H54 (cell line): Measurements from ENCODE around the gene EMILIN1.
A peak's percentile ranks its signal among the peaks of the same experiment; 100 is the strongest.

ENCODE experiments used
- DNase-seq: peaks from one replicate; pipeline ENCODE4 v3.0.0; 2011; ENCODE audit warnings: low spot score, mixed read lengths; ENCODE audit not compliant: insufficient read length
- FAIRE-seq: peaks from 3 replicates; lab custom pipeline; 2011; peaks lifted over from hg19 to GRCh38; lab: Jason Lieb, UNC
- POLR2A ChIP-seq: IDR thresholded peaks from 2 replicates; pipeline ENCODE4 v1.6.1; 2011; ENCODE audit warnings: low read depth, mild to moderate bottlenecking, low read length

EMILIN1 gene

DNA sequence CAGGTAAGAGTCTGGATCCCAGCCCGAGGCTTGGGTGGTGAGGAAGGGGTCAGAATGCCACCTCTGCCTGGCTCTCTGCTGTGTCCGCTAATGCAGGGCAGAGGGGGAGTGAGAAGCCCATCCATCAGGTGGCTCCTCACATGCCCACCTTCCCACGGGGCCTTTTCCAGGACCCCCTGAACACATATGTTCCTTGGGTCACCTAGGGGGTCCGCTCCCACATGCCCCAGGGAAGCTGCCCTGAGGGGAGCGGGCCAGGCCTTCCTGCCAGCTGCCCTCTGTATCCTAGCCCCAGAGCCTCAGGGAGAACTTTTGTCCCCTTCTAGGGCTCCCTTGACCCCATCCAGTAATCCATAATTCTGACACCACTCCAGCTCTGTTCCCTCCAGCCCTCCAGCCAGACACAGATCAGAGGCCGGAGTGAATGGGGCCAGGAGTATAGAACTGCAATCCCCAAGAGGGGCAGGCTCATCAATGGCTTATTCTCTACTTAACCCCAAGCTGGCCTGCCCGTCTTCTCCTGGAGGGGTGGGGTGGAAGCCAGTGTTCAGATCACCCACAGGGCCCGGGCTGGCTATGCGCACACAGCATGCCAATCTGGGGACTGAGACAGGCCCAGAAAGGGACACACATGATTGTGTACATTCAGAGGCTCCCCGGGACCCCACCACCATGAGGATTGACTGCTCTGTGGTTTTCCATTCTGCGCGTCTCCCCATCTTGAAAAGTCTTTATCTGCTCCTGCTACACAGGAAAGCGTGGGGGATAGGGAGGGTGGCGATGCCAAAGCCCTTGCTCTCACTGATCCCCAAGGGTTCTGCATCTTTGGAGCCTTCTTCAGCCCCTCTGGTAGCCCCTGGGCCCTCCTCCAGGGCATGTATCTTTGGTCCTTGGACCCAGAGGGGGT lies 1.1 kb downstream of the EMILIN1 start:
- no peak for TF ChIP-seq POLR2A
- DNase-seq (no peak), FAIRE-seq (no peak)

DNA sequence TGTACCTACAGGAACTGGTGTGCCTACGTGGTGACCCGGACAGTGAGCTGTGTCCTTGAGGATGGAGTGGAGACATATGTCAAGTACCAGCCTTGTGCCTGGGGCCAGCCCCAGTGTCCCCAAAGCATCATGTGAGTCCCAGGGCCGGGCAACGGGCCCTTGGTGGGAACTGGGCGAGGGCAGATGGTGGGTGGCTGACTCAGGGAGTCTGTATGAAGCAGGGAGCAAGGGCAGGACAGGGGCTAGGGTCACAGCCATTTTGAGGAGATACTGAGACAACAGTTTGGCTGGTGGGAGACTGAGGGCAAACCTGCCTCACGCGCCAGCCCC lies 1.7 kb downstream of the EMILIN1 start:
- FAIRE-seq: no peak
- no peak for DNase-seq
- TF ChIP-seq POLR2A: no peak

DNA sequence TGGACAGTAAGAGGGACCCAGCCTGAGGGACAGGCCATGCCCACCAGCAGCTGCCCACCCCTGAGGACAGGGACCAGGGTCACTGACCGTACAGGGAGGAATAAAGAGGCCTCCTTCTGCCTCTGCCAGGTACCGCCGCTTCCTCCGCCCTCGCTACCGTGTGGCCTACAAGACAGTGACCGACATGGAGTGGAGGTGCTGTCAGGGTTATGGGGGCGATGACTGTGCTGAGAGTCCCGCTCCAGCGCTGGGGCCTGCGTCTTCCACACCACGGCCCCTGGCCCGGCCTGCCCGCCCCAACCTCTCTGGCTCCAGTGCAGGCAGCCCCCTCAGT lies 2.2 kb downstream of the EMILIN1 start:
- DNase-seq (no peak), FAIRE-seq (no peak)
- no peak for TF ChIP-seq POLR2A

DNA sequence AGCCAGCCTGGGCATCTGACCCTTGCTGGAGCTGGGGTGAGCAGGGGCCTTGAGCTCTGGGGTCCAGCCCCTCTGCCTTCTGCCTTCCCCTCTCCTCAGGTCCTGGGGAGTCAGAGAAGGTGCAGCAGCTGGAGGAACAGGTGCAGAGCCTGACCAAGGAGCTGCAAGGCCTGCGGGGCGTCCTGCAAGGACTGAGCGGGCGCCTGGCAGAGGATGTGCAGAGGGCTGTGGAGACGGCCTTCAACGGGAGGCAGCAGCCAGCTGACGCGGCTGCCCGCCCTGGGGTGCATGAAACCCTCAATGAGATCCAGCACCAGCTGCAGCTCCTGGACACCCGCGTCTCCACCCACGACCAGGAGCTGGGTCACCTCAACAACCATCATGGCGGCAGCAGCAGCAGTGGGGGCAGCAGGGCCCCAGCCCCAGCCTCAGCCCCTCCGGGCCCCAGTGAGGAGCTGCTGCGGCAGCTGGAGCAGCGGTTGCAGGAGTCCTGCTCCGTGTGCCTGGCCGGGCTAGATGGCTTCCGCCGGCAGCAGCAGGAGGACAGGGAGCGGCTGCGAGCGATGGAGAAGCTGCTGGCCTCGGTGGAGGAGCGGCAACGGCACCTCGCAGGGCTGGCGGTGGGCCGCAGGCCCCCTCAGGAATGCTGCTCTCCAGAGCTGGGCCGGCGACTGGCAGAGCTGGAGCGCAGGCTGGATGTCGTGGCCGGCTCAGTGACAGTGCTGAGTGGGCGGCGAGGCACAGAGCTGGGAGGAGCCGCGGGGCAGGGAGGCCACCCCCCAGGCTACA lies 3.8 kb downstream of the EMILIN1 start:
- no peak for TF ChIP-seq POLR2A
- FAIRE-seq (no peak), DNase-seq (no peak)

DNA sequence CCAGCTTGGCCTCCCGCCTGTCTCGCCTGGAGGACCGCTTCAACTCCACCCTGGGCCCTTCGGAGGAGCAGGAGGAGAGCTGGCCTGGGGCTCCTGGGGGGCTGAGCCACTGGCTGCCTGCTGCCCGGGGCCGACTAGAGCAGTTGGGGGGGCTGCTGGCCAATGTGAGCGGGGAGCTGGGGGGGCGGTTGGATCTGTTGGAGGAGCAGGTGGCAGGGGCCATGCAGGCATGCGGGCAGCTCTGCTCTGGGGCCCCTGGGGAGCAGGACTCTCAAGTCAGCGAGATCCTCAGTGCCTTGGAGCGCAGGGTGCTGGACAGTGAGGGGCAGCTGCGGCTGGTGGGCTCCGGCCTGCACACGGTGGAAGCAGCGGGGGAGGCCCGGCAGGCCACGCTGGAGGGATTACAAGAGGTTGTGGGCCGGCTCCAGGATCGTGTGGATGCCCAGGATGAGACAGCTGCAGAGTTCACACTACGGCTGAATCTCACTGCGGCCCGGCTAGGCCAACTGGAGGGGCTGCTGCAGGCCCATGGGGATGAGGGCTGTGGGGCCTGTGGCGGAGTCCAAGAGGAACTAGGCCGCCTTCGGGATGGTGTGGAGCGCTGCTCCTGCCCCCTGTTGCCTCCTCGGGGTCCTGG lies 4.5 kb downstream of the EMILIN1 start:
- DNase-seq (no peak), FAIRE-seq (no peak)
- no peak for TF ChIP-seq POLR2A

DNA sequence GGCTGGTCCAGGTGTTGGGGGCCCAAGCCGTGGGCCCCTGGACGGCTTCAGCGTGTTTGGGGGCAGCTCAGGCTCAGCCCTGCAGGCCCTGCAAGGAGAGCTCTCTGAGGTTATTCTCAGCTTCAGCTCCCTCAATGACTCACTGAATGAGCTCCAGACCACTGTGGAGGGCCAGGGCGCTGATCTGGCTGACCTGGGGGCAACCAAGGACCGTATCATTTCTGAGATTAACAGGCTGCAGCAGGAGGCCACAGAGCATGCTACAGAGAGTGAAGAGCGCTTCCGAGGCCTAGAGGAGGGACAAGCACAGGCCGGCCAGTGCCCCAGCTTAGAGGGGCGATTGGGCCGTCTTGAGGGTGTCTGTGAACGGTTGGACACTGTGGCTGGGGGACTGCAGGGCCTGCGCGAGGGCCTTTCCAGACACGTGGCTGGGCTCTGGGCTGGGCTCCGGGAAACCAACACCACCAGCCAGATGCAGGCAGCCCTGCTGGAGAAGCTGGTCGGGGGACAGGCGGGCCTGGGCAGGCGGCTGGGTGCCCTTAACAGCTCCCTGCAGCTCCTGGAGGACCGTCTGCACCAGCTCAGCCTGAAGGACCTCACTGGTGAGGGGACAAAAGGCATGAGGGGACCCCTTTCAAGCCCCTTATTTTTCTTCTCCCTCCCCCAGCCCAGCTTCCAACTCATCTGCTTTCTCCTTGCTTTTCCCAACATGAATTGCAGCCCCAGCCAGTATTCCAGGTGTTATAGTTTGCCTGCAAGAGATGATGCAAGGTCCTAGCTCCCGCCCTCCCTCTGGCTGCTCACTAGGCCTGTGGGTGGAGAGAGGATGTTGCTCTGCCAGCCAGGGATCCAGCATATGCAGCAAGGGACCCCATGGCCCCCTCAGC lies 5.2 kb downstream of the EMILIN1 start:
- FAIRE-seq (no peak), DNase-seq (no peak)
- no peak for TF ChIP-seq POLR2A

DNA sequence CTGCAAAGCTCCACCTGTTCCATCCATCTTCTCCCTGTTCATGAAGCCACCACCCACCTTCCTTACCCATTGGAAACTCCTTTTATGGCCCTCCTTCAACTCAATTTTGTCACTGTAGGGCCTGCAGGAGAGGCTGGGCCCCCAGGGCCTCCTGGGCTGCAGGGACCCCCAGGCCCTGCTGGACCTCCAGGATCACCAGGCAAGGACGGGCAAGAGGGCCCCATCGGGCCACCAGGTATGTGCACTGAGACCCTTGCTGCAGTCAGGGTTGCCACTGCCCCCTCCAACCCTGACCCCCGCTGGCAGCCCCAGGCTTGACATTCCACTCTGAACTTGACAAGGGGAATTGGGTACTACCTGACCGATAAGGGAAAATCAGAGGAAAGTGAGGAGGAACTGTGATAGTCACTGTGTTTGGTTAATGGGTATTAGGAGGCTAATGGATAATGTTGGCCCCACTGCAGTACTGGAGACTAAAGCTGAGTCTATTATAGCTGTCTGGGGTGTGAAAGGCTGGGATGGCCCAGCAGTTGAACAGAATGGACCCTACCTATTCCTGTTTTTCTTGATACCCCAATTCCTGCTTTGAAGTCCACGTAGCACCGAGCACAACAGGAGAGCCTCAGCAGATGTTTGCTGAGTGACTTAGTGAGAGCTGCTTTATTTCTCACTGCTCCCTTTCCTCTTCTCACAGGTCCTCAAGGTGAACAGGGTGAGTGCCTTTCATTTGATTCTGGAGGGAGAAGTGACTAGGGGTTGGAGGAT lies 6.1 kb downstream of the EMILIN1 start:
- no peak for TF ChIP-seq POLR2A
- DNase-seq (no peak), FAIRE-seq (no peak)

DNA sequence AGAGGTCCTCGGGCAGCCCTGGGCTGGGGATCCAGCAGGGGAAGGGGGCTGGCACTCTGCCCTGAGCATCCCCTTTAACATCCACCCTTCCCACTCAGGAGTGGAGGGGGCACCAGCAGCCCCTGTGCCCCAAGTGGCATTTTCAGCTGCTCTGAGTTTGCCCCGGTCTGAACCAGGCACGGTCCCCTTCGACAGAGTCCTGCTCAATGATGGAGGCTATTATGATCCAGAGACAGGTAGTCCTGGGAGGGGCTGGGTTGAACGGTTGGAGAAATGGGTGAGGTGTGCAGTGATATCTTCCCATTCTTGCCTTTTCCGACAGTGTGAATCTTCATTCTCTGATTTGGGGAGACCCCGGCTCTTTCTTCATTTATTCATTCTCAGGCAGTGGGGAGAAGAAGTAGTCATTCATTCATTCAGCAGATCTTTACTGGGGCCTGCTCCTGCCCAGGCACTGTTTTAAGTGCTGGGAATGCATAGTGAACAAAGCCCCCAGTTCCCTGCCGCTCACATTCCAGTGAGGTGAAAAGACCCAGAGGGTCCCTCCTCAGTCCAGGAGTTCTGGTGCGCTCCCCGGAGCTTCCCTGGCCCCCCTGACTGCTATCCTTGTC lies 6.8 kb downstream of the EMILIN1 start:
- no peak for FAIRE-seq
- TF ChIP-seq POLR2A: no peak
- no peak for DNase-seq

DNA sequence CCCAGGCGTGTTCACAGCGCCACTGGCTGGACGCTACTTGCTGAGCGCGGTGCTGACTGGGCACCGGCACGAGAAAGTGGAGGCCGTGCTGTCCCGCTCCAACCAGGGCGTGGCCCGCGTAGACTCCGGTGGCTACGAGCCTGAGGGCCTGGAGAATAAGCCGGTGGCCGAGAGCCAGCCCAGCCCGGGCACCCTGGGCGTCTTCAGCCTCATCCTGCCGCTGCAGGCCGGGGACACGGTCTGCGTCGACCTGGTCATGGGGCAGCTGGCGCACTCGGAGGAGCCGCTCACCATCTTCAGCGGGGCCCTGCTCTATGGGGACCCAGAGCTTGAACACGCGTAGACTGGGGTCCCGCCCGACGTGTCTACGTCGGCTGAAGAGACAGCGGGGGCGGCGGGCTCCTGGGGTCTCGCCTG lies 7.3 kb downstream of the EMILIN1 start:
- FAIRE-seq: no peak
- peak; percentile 57 for DNase-seq
- peak; percentile 42; the same call in 1 of the 2 replicates for TF ChIP-seq POLR2A

DNA sequence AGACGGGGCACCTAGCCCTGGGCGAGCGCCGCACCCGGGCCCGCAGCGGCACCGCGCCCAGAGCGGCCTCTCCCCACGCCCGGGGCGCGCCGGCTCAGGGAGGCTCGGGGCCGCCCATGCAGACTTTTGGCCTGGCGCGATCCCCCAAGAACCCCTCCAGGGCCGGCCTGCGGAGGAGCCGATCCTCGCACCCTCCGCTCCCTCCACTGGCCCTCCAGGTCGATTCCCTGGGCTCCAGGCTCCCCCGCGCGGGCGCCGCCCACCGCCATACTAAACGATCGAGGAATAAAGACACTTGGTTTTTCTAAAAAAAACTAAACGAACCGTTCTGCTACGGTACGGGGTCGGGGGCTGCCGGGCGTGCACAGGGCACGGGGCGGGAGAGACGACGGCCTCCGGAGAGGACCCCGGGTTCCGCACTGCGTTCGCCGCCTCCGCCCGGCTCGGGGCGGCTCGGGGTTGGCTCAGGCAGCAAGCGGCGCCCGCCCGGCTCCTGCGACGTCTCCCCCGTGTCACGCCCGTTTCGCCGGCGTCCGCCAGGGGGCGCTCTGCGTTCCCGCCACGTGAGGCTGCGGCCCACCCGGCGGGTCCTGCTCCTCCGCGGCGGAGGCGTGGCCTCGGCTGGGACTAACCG lies 7.8 kb downstream of the EMILIN1 start:
- peak; percentile 44; the same call in 1 of the 2 replicates for TF ChIP-seq POLR2A
- no peak for FAIRE-seq
- DNase-seq: peak; percentile 98

DNA sequence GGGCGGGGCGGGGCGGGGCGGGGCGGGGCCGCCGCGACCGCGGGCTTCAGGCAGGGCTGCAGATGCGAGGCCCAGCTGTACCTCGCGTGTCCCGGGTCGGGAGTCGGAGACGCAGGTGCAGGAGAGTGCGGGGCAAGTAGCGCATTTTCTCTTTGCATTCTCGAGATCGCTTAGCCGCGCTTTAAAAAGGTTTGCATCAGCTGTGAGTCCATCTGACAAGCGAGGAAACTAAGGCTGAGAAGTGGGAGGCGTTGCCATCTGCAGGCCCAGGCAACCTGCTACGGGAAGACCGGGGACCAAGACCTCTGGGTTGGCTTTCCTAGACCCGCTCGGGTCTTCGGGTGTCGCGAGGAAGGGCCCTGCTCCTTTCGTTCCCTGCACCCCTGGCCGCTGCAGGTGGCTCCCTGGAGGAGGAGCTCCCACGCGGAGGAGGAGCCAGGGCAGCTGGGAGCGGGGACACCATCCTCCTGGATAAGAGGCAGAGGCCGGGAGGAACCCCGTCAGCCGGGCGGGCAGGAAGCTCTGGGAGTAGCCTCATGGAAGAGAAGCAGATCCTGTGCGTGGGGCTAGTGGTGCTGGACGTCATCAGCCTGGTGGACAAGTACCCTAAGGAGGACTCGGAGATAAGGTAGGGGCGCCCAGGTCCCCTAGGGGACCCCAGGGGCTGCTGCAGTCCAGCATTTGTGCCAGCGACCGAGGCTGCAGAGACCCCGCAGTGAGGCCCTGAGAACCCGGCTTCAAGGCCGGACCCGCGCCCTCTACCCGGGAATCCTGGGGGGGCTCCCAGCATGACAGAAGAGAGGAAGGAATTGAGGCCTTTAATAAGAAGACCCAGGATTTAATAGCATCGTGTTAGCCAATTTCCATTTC lies 8.5 kb downstream of the EMILIN1 start, which contains the start of gene KHK:
Gene KHK (plus strand): TSS at position 49 of the 870 bp plus-strand sequence. CDS start 488 bp downstream, at position 537.
- peak; percentile 74 for DNase-seq
- no peak for FAIRE-seq
- TF ChIP-seq POLR2A: no peak
